Activated CD8-positive, alpha-beta memory T cell treated with anti-CD3 and anti-CD28 coated beads, Interleukin-2, amount 10 ng/mL, durations not matched to agents 7 days and 5 days (primary cell): ENCODE data around the gene CHST11. TPM values are rescaled to one million over a fixed set of nuclear protein-coding genes. Genes with fewer than 3 reads are reported as not detected.

Experiments used
- ATAC-seq: fragments of 150-1000 bp; cut with Tn5 transposase; one replicate; pipeline ENCODE4 v1.10.0; 2021; ENCODE audit warnings: moderate library complexity
- CTCF ChIA-PET: fragments of 350-600 bp; sonication (Branson Sonifier 250); formaldehyde crosslinking; loops from one replicate; lab custom pipeline; 2021; ENCODE audit warnings: antibody characterized with exemption; lab: Charles Lee
- DNase-seq: peaks from one replicate; pipeline ENCODE4 v3.0.0-alpha.2; 2020
- H3K27ac Mint-ChIP-seq: one replicate; pipeline ENCODE4 v1.8.0; 2021; ENCODE audit warnings: mild to moderate bottlenecking, mixed read lengths
- H3K27me3 Mint-ChIP-seq: one replicate; pipeline ENCODE4 v1.8.0; 2021; ENCODE audit warnings: mixed read lengths
- H3K36me3 Mint-ChIP-seq: one replicate; pipeline ENCODE4 v1.8.0; 2021; ENCODE audit warnings: mild to moderate bottlenecking, mixed read lengths
- H3K4me1 Mint-ChIP-seq: one replicate; pipeline ENCODE4 v1.8.0; 2021; ENCODE audit warnings: mixed read lengths
- H3K4me3 Mint-ChIP-seq: one replicate; pipeline ENCODE4 v1.8.0; 2021; ENCODE audit warnings: mild to moderate bottlenecking, moderate library complexity, mixed read lengths
- H3K9me3 Mint-ChIP-seq: one replicate; pipeline ENCODE4 v1.8.0; 2022; ENCODE audit warnings: low read depth, mixed read lengths
- total RNA-seq, 2 experiments: library from RNA; stranded (reverse); gene quantifications; one replicate each; pipeline ENCODE4 v1.2.3, GENCODE V29; 2021

CHST11 gene
- 100 to 1,000 TPM; 123 to 141 TPM for total RNA-seq

DNA sequence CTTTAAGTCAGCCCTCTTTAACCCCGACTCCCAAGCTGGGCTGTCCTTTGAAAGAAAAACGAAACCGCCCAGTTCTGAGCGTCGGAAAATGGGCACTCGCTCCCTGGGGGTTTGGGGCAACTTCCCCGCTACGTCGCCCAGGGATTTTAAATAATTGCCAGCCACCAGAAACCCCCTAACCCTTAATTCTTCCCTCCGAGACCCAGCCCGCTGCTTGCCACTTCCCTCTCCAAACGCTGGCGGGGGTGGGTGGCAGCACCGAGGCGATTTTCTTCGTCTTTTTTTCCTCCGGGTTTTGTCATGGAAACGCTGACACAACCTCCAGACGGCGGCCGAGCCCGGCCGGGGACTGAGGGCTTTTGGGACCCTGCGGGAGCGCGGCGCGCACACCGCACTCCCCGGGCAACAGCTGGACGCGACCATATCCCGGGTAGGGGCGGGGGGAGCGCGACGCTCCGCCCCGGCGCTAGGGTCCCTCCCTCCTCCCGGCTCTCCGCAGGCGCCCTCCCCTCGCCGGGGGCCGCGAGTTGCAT is at the start of gene CHST11:
Gene CHST11, plus strand, starts transcription at position 532 of the 533 bp plus-strand sequence.
- Mint-ChIP-seq H3K4me3 (peak within 1 kb of the TSS; percentile 89), H3K36me3 (peaks cover 24% of the 10 kb centered on the region), H3K4me1 (peaks cover 26% of the 10 kb centered on the region), H3K9me3 (no peaks in the 10 kb centered on the region), H3K27me3 (no peaks in the 10 kb centered on the region), H3K27ac (peak within 1 kb of the TSS; percentile 96)
- DNase-seq (peak; percentile 85), ATAC-seq (peak; percentile 75)
- CTCF ChIA-PET = interaction anchor here (1.0 to 6.0 kb wide), 15 partner anchors 12 to 231 kb away, joined by 3 to 46 read pairs (median 5); no protein-coding TSS in a partner anchor

DNA sequence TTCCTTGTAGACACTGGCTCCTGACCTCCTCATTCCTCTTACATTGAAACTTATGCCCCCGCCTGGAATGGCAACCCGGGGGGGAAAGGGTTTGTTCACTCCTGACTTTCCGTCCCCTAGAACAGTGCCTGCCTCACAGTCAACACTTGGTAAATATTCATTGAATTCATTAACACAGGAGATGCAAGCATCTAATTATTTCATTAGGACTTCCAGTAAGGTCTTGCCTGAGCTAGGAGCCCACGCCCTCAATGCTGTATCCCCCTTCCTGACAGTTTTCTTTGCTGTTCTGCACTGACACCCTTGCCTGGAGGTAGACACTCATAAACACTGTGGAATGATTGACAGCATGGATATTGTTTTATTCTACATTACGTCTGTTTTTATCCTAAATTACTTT is 49.3 kb upstream of the CHST11 start:
- H3K9me3 Mint-ChIP-seq = peaks cover 2% of the 10 kb centered on the region
- no peak overlapping the region for H3K4me3 Mint-ChIP-seq
- CTCF ChIA-PET = no interaction called here
- H3K4me1 Mint-ChIP-seq = no peaks in the 10 kb centered on the region
- H3K27ac Mint-ChIP-seq = no peak overlapping the region
- H3K27me3 Mint-ChIP-seq = peaks cover 2% of the 10 kb centered on the region
- no peaks in the 10 kb centered on the region for H3K36me3 Mint-ChIP-seq
- no peak for ATAC-seq
- no peak for DNase-seq

DNA sequence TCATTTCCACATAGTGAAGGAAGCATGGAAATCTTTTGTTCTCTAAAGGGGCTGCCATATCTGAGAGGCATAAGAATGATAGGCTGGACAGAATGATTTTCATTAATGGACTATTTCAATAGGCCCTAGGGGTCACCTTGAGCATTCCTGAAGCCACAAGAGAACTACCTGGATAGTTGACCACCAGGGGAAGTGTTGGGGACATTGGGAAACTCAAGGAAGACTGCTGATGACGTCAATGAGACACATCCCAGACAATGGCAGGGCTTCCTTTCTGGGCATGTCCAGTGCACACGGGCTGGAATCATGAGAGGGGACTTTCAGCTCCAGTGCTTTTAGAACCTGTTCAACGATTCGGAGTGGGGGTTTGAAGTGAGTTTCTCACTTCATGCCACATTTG is 48.8 kb upstream of the CHST11 start:
- Mint-ChIP-seq H3K36me3 (no peaks in the 10 kb centered on the region), H3K27ac (no peak overlapping the region), H3K4me1 (no peaks in the 10 kb centered on the region), H3K9me3 (peaks cover 2% of the 10 kb centered on the region), H3K4me3 (no peak overlapping the region), H3K27me3 (peaks cover 2% of the 10 kb centered on the region)
- no peak for DNase-seq
- ATAC-seq = no peak
- CTCF ChIA-PET = no interaction called here

DNA sequence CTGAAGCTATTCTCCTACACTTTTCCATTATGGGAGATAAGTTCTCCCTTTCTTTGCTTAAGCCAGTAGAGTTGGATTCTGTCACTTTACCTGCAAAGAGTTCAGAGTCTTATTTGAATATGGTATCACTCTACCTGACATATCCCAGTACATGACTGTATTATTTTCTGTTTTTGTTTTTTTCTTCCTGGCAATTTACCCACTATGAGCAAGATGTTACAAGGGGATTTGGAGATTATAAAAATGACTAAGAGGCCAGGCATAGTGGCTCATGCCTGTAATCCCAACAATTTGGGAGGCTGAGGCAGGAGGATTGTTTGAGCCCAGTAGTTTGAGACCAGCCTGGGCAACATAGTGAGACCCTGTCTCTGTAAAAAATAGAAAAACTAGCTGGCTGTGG is 46.4 kb upstream of the CHST11 start:
- CTCF ChIA-PET = interaction anchor here (1.0 kb wide), 1 partner anchor 28 kb away, joined by 3 read pairs; no protein-coding TSS in a partner anchor
- no peak overlapping the region for H3K27ac Mint-ChIP-seq

DNA sequence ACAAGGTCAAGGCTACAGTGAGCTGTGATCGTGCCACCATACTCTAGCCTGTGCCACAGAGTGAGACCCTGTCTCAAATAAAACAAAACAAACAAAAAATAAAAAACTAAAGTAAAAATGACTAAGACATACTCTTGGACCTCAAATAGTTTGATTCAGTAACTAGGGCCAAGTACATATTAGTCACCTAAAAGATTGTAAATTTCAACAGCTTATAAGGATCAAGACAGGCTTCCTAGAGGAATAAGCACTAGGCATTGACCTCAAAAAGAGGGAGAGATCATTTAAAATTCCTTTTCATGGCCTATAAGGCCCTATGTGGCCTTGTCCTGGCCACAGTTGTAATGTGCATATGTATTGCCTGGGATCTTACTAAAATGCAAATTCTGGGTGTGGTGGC is 46.0 kb upstream of the CHST11 start:
- peaks cover 2% of the 10 kb centered on the region for H3K27me3 Mint-ChIP-seq
- no peak overlapping the region for H3K27ac Mint-ChIP-seq
- CTCF ChIA-PET = no interaction called here
- DNase-seq (no peak), ATAC-seq (no peak)
- no peaks in the 10 kb centered on the region for H3K36me3 Mint-ChIP-seq
- peaks cover 2% of the 10 kb centered on the region for H3K9me3 Mint-ChIP-seq
- H3K4me3 Mint-ChIP-seq = no peak overlapping the region
- H3K4me1 Mint-ChIP-seq = no peaks in the 10 kb centered on the region

More for the DNA sequence above, 46.4 kb upstream of the CHST11 start:
- H3K9me3 Mint-ChIP-seq = peaks cover 2% of the 10 kb centered on the region
- H3K4me1 Mint-ChIP-seq = no peaks in the 10 kb centered on the region
- ATAC-seq (no peak), DNase-seq (no peak)
- no peaks in the 10 kb centered on the region for H3K36me3 Mint-ChIP-seq
- no peak overlapping the region for H3K4me3 Mint-ChIP-seq
- peaks cover 2% of the 10 kb centered on the region for H3K27me3 Mint-ChIP-seq

DNA sequence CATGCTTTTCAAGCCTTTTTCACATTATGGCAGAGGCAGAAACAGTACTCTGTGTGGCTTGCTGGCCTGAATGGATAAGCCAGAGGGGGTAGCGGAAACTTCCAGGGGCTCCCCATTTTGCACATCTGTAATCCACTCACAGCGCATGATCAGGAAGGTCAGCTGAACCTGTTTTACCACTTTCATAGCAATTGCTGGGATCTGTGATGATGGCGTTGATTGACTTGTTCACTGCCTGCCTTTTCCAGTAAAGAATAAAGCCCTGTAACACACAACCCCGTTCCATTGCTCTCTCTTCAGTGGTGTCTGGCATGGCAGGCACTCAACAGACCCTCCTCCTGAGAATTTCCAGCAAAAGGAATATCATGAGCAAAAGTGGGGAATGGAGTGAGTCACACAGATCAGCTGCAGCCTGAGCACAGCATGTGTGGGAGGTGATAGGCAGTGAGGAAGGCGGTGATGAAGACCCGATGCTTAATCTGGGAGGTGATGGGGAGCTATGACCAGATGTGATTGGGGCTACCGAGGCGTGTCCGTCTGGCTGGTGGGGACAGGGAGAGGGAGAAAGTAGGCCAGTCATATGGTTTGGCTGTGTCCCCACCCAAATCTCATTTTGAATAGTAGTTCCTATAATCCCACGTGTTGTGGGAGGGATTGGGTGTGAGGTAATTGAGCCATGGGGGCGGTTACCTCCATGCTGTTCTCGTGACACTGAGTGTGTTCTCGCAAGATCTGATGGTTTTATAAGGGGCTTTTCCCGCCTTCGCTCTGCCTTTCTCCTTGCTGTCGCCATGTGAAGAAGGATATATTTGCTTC is 44.7 kb upstream of the CHST11 start:
- no peak for ATAC-seq
- H3K27ac Mint-ChIP-seq = no peak overlapping the region
- CTCF ChIA-PET = no interaction called here
- H3K27me3 Mint-ChIP-seq = peaks cover 2% of the 10 kb centered on the region
- no peak overlapping the region for H3K4me3 Mint-ChIP-seq
- H3K36me3 Mint-ChIP-seq = no peaks in the 10 kb centered on the region
- no peak for DNase-seq
- H3K4me1 Mint-ChIP-seq = no peaks in the 10 kb centered on the region
- H3K9me3 Mint-ChIP-seq = no peaks in the 10 kb centered on the region

DNA sequence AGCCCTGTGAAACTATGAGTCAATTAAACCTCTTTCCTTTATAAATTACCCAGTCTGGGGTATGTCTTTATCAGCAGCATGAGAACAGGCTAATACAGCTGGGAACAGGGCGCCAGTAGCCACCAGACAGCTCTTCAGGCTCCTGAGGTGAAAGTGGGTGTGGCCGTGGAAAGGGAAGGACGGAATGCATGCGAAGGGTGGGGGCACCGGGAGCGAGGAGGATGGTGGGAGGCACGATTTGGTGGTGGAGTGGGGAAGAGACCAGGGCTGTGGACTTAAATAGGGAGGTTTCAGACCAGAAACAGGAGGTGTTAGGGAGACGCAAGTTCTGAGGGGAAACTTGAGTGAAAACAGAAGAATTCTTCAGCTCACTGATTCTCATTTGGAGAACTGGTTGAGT is 44.1 kb upstream of the CHST11 start:
- CTCF ChIA-PET = no interaction called here
- no peak overlapping the region for H3K27ac Mint-ChIP-seq
- no peaks in the 10 kb centered on the region for H3K9me3 Mint-ChIP-seq
- ATAC-seq (no peak), DNase-seq (no peak)
- H3K4me1 Mint-ChIP-seq = no peaks in the 10 kb centered on the region
- H3K4me3 Mint-ChIP-seq = no peak overlapping the region
- H3K27me3 Mint-ChIP-seq = peaks cover 2% of the 10 kb centered on the region
- H3K36me3 Mint-ChIP-seq = no peaks in the 10 kb centered on the region

DNA sequence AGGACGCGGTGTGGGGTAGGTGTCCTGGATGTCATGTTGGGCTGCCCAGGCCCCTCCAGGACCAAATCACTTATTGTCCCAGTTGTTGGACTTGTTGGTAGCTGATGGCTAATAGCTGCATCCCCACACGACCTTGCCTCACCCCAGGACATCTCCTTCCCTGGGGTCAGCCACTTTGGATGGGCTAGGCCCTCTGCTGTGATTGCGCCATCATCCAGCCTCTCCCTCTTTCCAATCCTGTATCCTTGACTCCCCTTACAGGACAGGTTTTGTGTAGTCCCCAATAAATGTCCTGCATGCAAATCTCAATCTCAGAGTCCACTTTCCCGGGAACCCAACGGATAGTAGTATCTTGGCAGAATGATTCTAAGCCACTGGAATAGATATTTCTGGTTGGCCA is 43.4 kb upstream of the CHST11 start:
- no peaks in the 10 kb centered on the region for H3K9me3 Mint-ChIP-seq
- no peak overlapping the region for H3K27ac Mint-ChIP-seq
- CTCF ChIA-PET = no interaction called here
- DNase-seq (no peak), ATAC-seq (no peak)
- peaks cover 2% of the 10 kb centered on the region for H3K27me3 Mint-ChIP-seq
- H3K4me3 Mint-ChIP-seq = no peak overlapping the region
- no peaks in the 10 kb centered on the region for H3K36me3 Mint-ChIP-seq
- no peaks in the 10 kb centered on the region for H3K4me1 Mint-ChIP-seq

DNA sequence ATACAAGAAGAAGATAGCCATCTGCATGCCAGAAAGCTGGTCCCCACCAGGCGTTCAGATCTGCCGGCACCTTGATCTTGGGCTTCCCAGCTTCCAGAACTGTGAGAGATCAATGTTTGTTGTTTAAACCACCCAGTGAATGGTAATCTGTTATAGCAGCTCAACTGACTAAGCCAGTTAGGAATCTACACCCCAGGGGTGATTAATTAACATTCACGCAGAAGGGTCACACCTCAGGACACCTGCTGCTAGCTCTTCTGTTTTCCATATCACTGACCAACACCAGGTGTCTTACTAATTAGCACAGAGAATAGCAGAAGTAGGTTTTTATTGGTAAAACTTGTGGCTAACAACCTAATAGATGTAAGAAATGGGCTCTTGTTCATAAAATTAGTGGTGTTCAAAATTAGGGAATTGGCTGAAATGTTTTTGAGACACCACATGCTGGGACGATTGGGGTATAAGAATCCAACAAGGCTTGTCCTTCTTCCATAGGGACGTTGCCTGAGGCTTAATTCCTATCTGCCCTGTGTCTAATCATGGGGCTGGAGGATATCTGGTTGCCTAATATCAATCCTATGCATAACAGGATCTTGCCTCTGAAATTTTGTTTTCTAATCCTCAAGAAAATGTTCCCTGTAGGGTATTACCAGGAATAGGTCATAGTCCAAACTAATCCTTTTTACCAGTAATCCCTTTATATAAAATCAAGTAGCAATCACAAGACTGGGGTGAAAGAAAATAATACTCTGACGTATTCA is 42.0 kb upstream of the CHST11 start:
- peaks cover 2% of the 10 kb centered on the region for H3K27me3 Mint-ChIP-seq
- H3K27ac Mint-ChIP-seq = no peak overlapping the region
- ATAC-seq = no peak
- no peaks in the 10 kb centered on the region for H3K36me3 Mint-ChIP-seq
- no peak for DNase-seq
- no peak overlapping the region for H3K4me3 Mint-ChIP-seq
- CTCF ChIA-PET = interaction anchor here (0.8 kb wide), 1 partner anchor 33 kb away, joined by 3 read pairs; no protein-coding TSS in a partner anchor
- H3K9me3 Mint-ChIP-seq = no peaks in the 10 kb centered on the region
- no peaks in the 10 kb centered on the region for H3K4me1 Mint-ChIP-seq

DNA sequence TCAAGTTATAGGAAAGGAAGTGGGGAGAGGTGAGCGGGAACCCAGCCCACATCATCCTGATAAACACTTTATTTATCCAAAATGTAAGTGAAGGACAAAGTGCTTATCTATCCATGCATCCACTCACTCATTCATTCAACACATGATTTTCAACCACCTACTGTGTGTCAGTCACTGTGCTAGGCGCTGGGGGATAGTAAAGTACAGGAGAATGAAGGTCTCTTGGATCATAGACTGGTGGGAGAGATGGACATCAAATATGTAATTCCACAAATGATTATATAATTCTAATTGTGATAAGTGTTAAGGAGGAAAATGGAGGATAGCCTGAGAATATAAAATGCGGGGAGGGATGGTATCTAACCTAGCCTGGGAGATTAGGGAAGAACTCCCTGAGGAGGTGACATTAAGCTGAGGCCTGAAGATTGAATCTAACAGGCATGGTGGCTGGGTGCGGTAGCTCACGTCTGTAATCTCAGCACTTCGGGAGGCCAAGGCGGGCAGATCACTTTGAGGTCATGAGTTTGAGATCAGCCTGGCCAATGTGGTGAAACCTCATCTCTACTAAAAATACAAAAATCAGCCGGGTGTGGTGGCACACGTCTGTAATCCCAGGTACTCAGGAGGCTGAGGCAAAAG is 41.3 kb upstream of the CHST11 start:
- H3K27ac Mint-ChIP-seq = no peak overlapping the region
- DNase-seq (no peak), ATAC-seq (no peak)
- CTCF ChIA-PET = no interaction called here
- peaks cover 2% of the 10 kb centered on the region for H3K27me3 Mint-ChIP-seq
- no peaks in the 10 kb centered on the region for H3K4me1 Mint-ChIP-seq
- no peaks in the 10 kb centered on the region for H3K9me3 Mint-ChIP-seq
- no peak overlapping the region for H3K4me3 Mint-ChIP-seq
- no peaks in the 10 kb centered on the region for H3K36me3 Mint-ChIP-seq

DNA sequence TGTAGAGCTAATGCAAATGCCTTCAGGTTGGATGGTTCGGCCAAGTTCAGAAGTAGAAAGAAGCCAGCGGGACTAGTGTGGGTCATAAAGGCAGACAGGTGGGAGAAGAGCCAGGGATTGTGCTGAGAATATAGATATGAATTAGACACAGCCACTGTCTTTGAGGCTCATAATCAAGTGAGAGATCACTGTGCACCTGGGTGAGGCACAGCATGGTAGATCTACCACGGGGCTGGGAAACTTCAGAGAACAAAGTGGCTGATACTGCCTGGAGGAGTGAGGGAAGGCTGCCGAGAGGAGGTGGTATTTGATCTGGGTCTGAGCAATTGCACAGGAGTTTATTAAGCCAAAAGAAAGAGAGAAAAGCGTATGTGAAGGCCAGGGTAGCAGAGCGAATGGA is 40.6 kb upstream of the CHST11 start:
- Mint-ChIP-seq H3K27ac (no peak overlapping the region), H3K27me3 (peaks cover 2% of the 10 kb centered on the region), H3K4me3 (no peak overlapping the region), H3K9me3 (no peaks in the 10 kb centered on the region), H3K36me3 (peaks cover 1% of the 10 kb centered on the region), H3K4me1 (peaks cover 4% of the 10 kb centered on the region)
- no peak for ATAC-seq
- CTCF ChIA-PET = no interaction called here
- DNase-seq = no peak

DNA sequence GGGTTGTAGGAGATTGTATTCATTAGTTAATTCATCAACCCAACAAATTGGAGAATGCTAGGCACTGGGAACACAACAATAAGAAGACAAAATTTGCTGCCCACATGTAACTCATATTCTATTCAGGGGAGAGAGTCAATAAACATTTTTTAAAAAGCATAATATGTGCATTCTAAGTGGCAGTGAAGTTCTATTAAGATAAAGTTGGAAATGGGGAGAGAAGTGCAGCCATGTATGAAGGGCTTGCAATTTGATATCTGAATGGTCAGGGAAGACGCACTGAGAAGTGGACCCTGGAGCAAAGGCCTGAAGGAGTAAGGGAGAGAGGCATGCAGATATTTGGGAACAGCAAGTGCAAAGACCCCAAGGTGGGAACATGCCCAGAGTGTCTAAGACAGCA is 40.2 kb upstream of the CHST11 start:
- CTCF ChIA-PET = no interaction called here
- Mint-ChIP-seq H3K27me3 (peaks cover 1% of the 10 kb centered on the region), H3K4me1 (peaks cover 7% of the 10 kb centered on the region), H3K36me3 (peaks cover 1% of the 10 kb centered on the region), H3K9me3 (no peaks in the 10 kb centered on the region), H3K4me3 (no peak overlapping the region), H3K27ac (no peak overlapping the region)
- ATAC-seq = no peak
- no peak for DNase-seq

DNA sequence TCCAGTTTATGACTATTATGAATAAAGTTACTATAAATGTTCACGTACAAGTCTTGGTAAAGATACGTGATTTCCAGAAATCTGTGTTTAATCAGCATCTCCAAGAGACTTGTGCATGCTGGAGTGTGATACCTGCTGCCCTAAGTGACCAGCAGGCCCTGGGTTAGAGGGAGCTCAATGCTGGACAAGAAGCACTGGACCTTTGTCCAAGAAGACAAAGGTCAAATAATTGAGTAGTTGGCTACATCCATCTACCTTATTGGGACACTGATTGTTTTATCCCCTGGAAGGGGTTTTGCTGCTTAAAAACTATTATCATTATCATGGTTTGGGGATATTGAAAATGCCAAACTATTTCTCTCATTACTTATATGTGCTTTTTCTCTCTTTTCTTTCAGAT is 37.0 kb upstream of the CHST11 start:
- Mint-ChIP-seq H3K36me3 (peaks cover 13% of the 10 kb centered on the region), H3K27ac (no peak overlapping the region), H3K4me3 (no peak overlapping the region), H3K9me3 (peaks cover 3% of the 10 kb centered on the region), H3K4me1 (peaks cover 7% of the 10 kb centered on the region), H3K27me3 (peaks cover 9% of the 10 kb centered on the region)
- no peak for DNase-seq
- CTCF ChIA-PET = interaction anchor here (1.2 to 2.1 kb wide), 2 partner anchors 36 to 38 kb away, joined by 3 to 8 read pairs; no protein-coding TSS in a partner anchor
- no peak for ATAC-seq
